PFSK-1 (cell line): Measurements from ENCODE around the gene EGR4.

Experiments used
- POLR2AphosphoS5 ChIP-seq: IDR thresholded peaks from 2 replicates; pipeline ENCODE4 v1.6.1; 2012; ENCODE audit warnings: low read depth, mild to moderate bottlenecking, control low read depth, low read length, moderate library complexity
- REST ChIP-seq, 2 experiments: IDR thresholded peaks; 2 replicates each; pipeline versions ENCODE4 v1.6.1 to v1.8.0; 2011 to 2012; ENCODE audit warnings: low read depth in 2 of 2, low read length in 2 of 2, control low read depth in 1 of 2, inconsistent platforms in 1 of 2, mild to moderate bottlenecking in 1 of 2, moderate library complexity in 1 of 2; ENCODE audit not compliant: insufficient read depth in 1 of 2
- SIN3A ChIP-seq: IDR thresholded peaks from 2 replicates; pipeline ENCODE4 v1.6.1; 2012; ENCODE audit warnings: mild to moderate bottlenecking, low read length, moderate library complexity, borderline replicate concordance; ENCODE audit not compliant: insufficient read depth
- TAF1 ChIP-seq: IDR thresholded peaks from 2 replicates; pipeline ENCODE4 v1.6.1; 2012; ENCODE audit warnings: low read length, control low read depth, borderline replicate concordance; ENCODE audit not compliant: insufficient read depth

DNA sequence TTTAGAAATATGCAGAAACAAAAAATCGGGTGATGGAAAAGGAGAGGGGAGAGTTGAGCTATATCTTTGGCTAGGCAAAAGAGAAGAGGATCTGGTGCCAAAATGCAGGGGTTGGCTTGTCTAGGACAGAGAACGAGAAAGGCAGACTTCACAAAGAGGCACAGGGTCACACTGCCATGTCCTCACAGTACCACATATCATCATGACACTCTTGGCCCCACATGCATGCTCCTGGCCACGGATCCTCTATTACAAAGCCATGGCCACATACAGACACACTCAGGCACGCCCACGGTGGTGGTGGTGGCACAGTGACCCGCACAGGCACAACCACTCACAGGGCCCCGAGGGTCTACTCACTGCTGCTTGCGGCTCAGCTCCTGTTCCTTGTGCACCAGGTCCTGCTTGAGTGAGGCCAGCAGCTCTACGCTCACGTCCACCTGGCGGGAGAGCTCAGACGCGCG is 24.9 kb downstream of the EGR4 start:
- TF ChIP-seq POLR2AphosphoS5 = no peak
- no peak for TF ChIP-seq TAF1
- no peak for TF ChIP-seq SIN3A
- no peak for TF ChIP-seq REST (IDR thresholded peaks at IDR 0.05; ENCODE audit: insufficient read depth in 1 of 2, low read depth in 2 of 2, low read length in 2 of 2)
